Measurements from ENCODE around the gene COL6A2.

COL6A2 gene

GRCh38 chr21:46061063-46061462 is 36.8 kb upstream of the COL6A2 start:
- H3K9me3 ChIP-seq (ENCODE audit: control extremely low read depth in 1 of 5, control insufficient read depth in 4 of 5, insufficient read depth in 2 of 5, low read depth in 1 of 5, low read length in 4 of 5): peaks cover 0 to 21% (median 17%) of the 10 kb centered on the region in 5 experiments
- H3K4me1 ChIP-seq (ENCODE audit: control extremely low read depth in 1 of 4, control insufficient read depth in 4 of 4, insufficient read depth in 4 of 4, low read length in 3 of 4): peaks cover 0 to 63% (median 48%) of the 10 kb centered on the region in 4 experiments
- no peak overlapping the region for H3K4me3 ChIP-seq (ENCODE audit: control insufficient read depth in 1 of 7, extremely low read depth in 1 of 7, insufficient read depth in 4 of 7, low read depth in 2 of 7, low read length in 6 of 7)
- ChIA-PET POLR2A (interaction anchor here (0.6 kb wide), 1 partner anchor 123 kb away, joined by 3 read pairs; no protein-coding TSS in a partner anchor), CTCF (interaction anchor here (0.6 to 1.0 kb wide), 3 partner anchors 47 to 465 kb away, joined by 3 to 4 read pairs (median 3); no protein-coding TSS in a partner anchor)
- peaks cover 0 to 26% (median 5%) of the 10 kb centered on the region in 5 experiments for H3K27me3 ChIP-seq (replicated peaks in 2 of 5; ENCODE audit: control insufficient read depth in 4 of 5, insufficient read depth in 5 of 5, low read length in 4 of 5)
- DNase-seq: no peak
- no peaks in the 10 kb centered on the region for H3K36me3 ChIP-seq (ENCODE audit: control insufficient read depth in 4 of 4, insufficient read depth in 4 of 4, low read length in 3 of 4)
- 85% methylated on average over 4 of the region's 6 CpGs for WGBS (ENCODE audit: insufficient coverage)
- no peak overlapping the region for H3K27ac ChIP-seq (ENCODE audit: insufficient read depth in 1 of 2, low read depth in 1 of 2, low read length in 2 of 2, poor library complexity in 1 of 2, severe bottlenecking in 2 of 2)

GRCh38 chr21:46061518-46061917 is 36.4 kb upstream of the COL6A2 start:
- H3K27me3 ChIP-seq (replicated peaks in 2 of 5; ENCODE audit: control insufficient read depth in 4 of 5, insufficient read depth in 5 of 5, low read length in 4 of 5): peaks cover 0 to 26% (median 5%) of the 10 kb centered on the region in 5 experiments
- peaks cover 0 to 21% (median 17%) of the 10 kb centered on the region in 5 experiments for H3K9me3 ChIP-seq (ENCODE audit: control extremely low read depth in 1 of 5, control insufficient read depth in 4 of 5, insufficient read depth in 2 of 5, low read depth in 1 of 5, low read length in 4 of 5)
- H3K27ac ChIP-seq (ENCODE audit: insufficient read depth in 1 of 2, low read depth in 1 of 2, low read length in 2 of 2, poor library complexity in 1 of 2, severe bottlenecking in 2 of 2): no peak overlapping the region
- ChIA-PET CTCF (no interaction called here), POLR2A (interaction anchor here (0.6 kb wide), 1 partner anchor 122 kb away, joined by 3 read pairs; no protein-coding TSS in a partner anchor)
- no peak for DNase-seq
- no peaks in the 10 kb centered on the region for H3K36me3 ChIP-seq (ENCODE audit: control insufficient read depth in 4 of 4, insufficient read depth in 4 of 4, low read length in 3 of 4)
- peaks cover 0 to 67% (median 52%) of the 10 kb centered on the region in 4 experiments for H3K4me1 ChIP-seq (ENCODE audit: control extremely low read depth in 1 of 4, control insufficient read depth in 4 of 4, insufficient read depth in 4 of 4, low read length in 3 of 4)
- WGBS (ENCODE audit: insufficient coverage): 100% methylated on average over 3 of the region's 6 CpGs
- no peak overlapping the region for H3K4me3 ChIP-seq (ENCODE audit: control insufficient read depth in 1 of 7, extremely low read depth in 1 of 7, insufficient read depth in 4 of 7, low read depth in 2 of 7, low read length in 6 of 7)

GRCh38 chr21:46061950-46062349 is 36.0 kb upstream of the COL6A2 start:
- 100% methylated on average over 4 of the region's 5 CpGs for whole genome bisulfite sequencing (ENCODE audit: insufficient coverage)
- Histone ChIP-seq H3K36me3 (ENCODE audit: control insufficient read depth in 4 of 4, insufficient read depth in 4 of 4, low read length in 3 of 4) (no peaks in the 10 kb centered on the region), H3K4me3 (ENCODE audit: control insufficient read depth in 1 of 7, extremely low read depth in 1 of 7, insufficient read depth in 4 of 7, low read depth in 2 of 7, low read length in 6 of 7) (no peak overlapping the region), H3K4me1 (ENCODE audit: control extremely low read depth in 1 of 4, control insufficient read depth in 4 of 4, insufficient read depth in 4 of 4, low read length in 3 of 4) (peaks cover 0 to 67% (median 53%) of the 10 kb centered on the region in 4 experiments), H3K9me3 (ENCODE audit: control extremely low read depth in 1 of 5, control insufficient read depth in 4 of 5, insufficient read depth in 2 of 5, low read depth in 1 of 5, low read length in 4 of 5) (peaks cover 0 to 21% (median 17%) of the 10 kb centered on the region in 5 experiments), H3K27me3 (replicated peaks in 2 of 5; ENCODE audit: control insufficient read depth in 4 of 5, insufficient read depth in 5 of 5, low read length in 4 of 5) (peaks cover 0 to 24% (median 5%) of the 10 kb centered on the region in 5 experiments), H3K27ac (ENCODE audit: insufficient read depth in 1 of 2, low read depth in 1 of 2, low read length in 2 of 2, poor library complexity in 1 of 2, severe bottlenecking in 2 of 2) (no peak overlapping the region)
- CTCF ChIA-PET: no interaction called here
- POLR2A ChIA-PET: interaction anchor here (0.6 kb wide), 1 partner anchor 122 kb away, joined by 3 read pairs; no protein-coding TSS in a partner anchor
- no peak for DNase-seq

- POLR2A ChIA-PET: no interaction called here
- Histone ChIP-seq H3K4me1 (ENCODE audit: control extremely low read depth in 1 of 4, control insufficient read depth in 4 of 4, insufficient read depth in 4 of 4, low read length in 3 of 4) (peaks cover 0 to 61% (median 46%) of the 10 kb centered on the region in 4 experiments), H3K27ac (ENCODE audit: insufficient read depth in 1 of 2, low read depth in 1 of 2, low read length in 2 of 2, poor library complexity in 1 of 2, severe bottlenecking in 2 of 2) (no peak overlapping the region), H3K4me3 (ENCODE audit: control insufficient read depth in 1 of 7, extremely low read depth in 1 of 7, insufficient read depth in 4 of 7, low read depth in 2 of 7, low read length in 6 of 7) (no peak overlapping the region), H3K9me3 (ENCODE audit: control extremely low read depth in 1 of 5, control insufficient read depth in 4 of 5, insufficient read depth in 2 of 5, low read depth in 1 of 5, low read length in 4 of 5) (peaks cover 0 to 21% (median 17%) of the 10 kb centered on the region in 5 experiments), H3K27me3 (replicated peaks in 2 of 5; ENCODE audit: control insufficient read depth in 4 of 5, insufficient read depth in 5 of 5, low read length in 4 of 5) (peaks cover 0 to 24% (median 5%) of the 10 kb centered on the region in 5 experiments), H3K36me3 (ENCODE audit: control insufficient read depth in 4 of 4, insufficient read depth in 4 of 4, low read length in 3 of 4) (no peaks in the 10 kb centered on the region)
- DNase-seq: no peak
- CTCF ChIA-PET: no interaction called here
- WGBS (ENCODE audit: insufficient coverage): 100% methylated on average over 5 of the region's 5 CpGs
These were observed 35.3 kb upstream of the COL6A2 start for GRCh38 chr21:46062471-46063211.

- peak; percentile 26 to 56 (median 43) for DNase-seq
These were observed 34.7 kb upstream of the COL6A2 start for GRCh38 chr21:46063227-46063626.

GRCh38 chr21:46063734-46064680 is 33.9 kb upstream of the COL6A2 start:
- Histone ChIP-seq H3K27ac (ENCODE audit: insufficient read depth in 1 of 2, low read depth in 1 of 2, low read length in 2 of 2, poor library complexity in 1 of 2, severe bottlenecking in 2 of 2) (no peak overlapping the region), H3K36me3 (ENCODE audit: control insufficient read depth in 4 of 4, insufficient read depth in 4 of 4, low read length in 3 of 4) (no peaks in the 10 kb centered on the region), H3K4me1 (ENCODE audit: control extremely low read depth in 1 of 4, control insufficient read depth in 4 of 4, insufficient read depth in 4 of 4, low read length in 3 of 4) (peaks cover 0 to 47% (median 35%) of the 10 kb centered on the region in 4 experiments), H3K27me3 (replicated peaks in 2 of 5; ENCODE audit: control insufficient read depth in 4 of 5, insufficient read depth in 5 of 5, low read length in 4 of 5) (peaks cover 0 to 15% (median 0%) of the 10 kb centered on the region in 5 experiments), H3K9me3 (ENCODE audit: control extremely low read depth in 1 of 5, control insufficient read depth in 4 of 5, insufficient read depth in 2 of 5, low read depth in 1 of 5, low read length in 4 of 5) (peaks cover 0 to 21% (median 17%) of the 10 kb centered on the region in 5 experiments), H3K4me3 (ENCODE audit: control insufficient read depth in 1 of 7, extremely low read depth in 1 of 7, insufficient read depth in 4 of 7, low read depth in 2 of 7, low read length in 6 of 7) (no peak overlapping the region)
- DNase-seq: no peak
- ChIA-PET CTCF (no interaction called here), POLR2A (interaction anchor here (0.7 kb wide), 1 partner anchor 27 kb away, joined by 4 read pairs; no protein-coding TSS in a partner anchor)
- 88% methylated on average over 29 of the region's 30 CpGs for WGBS (ENCODE audit: insufficient coverage)

More at GRCh38 chr21:46063227-46063626, 34.7 kb upstream of the COL6A2 start:
- ChIA-PET CTCF (no interaction called here), POLR2A (interaction anchor here (0.7 kb wide), 1 partner anchor 27 kb away, joined by 4 read pairs; no protein-coding TSS in a partner anchor)
- Histone ChIP-seq H3K27ac (ENCODE audit: insufficient read depth in 1 of 2, low read depth in 1 of 2, low read length in 2 of 2, poor library complexity in 1 of 2, severe bottlenecking in 2 of 2) (no peak overlapping the region), H3K36me3 (ENCODE audit: control insufficient read depth in 4 of 4, insufficient read depth in 4 of 4, low read length in 3 of 4) (no peaks in the 10 kb centered on the region), H3K4me1 (ENCODE audit: control extremely low read depth in 1 of 4, control insufficient read depth in 4 of 4, insufficient read depth in 4 of 4, low read length in 3 of 4) (peaks cover 0 to 55% (median 40%) of the 10 kb centered on the region in 4 experiments), H3K27me3 (replicated peaks in 2 of 5; ENCODE audit: control insufficient read depth in 4 of 5, insufficient read depth in 5 of 5, low read length in 4 of 5) (peaks cover 0 to 18% (median 5%) of the 10 kb centered on the region in 5 experiments), H3K4me3 (ENCODE audit: control insufficient read depth in 1 of 7, extremely low read depth in 1 of 7, insufficient read depth in 4 of 7, low read depth in 2 of 7, low read length in 6 of 7) (no peak overlapping the region), H3K9me3 (ENCODE audit: control extremely low read depth in 1 of 5, control insufficient read depth in 4 of 5, insufficient read depth in 2 of 5, low read depth in 1 of 5, low read length in 4 of 5) (peaks cover 0 to 21% (median 17%) of the 10 kb centered on the region in 5 experiments)
- 100% methylated on average over 3 of the region's 4 CpGs for WGBS (ENCODE audit: insufficient coverage)

Data from common myeloid progenitor, CD34-positive (primary cell).